CD4-positive, CD25-positive, alpha-beta regulatory T cell (primary cell): Measurements from ENCODE around the gene SELE. TPM values are rescaled to one million over a fixed set of nuclear protein-coding genes. Genes with fewer than 3 reads are reported as not detected.
"Not testable (repeated sequence)": the region's sequence is repeated elsewhere in the genome, so short reads cannot be mapped to it uniquely, and the experiment has no call there.

Experiments
- ATAC-seq, 2 donors: fragments of 150-1000 bp; cut with Tn5 transposase; one replicate each; pipeline ENCODE4 v1.10.0; 2021; ENCODE audit warnings: low read depth in 2 of 2, moderate number of reproducible peaks in 2 of 2, moderate library complexity in 1 of 2
- DNase-seq, 3 donors: peaks; one replicate each; pipeline versions ENCODE4 v3.0.0 to v3.0.0-alpha.2; 2012 to 2022; ENCODE audit warnings: mixed read lengths in 1 of 3
- H3K27ac ChIP-seq: one replicate; pipeline ENCODE4 v1.7.0; 2013; ENCODE audit warnings: mild to moderate bottlenecking, low read length; ENCODE audit not compliant: insufficient read depth, poor library complexity, severe bottlenecking
- H3K27me3 ChIP-seq: one replicate; pipeline ENCODE4 v1.7.0; 2013; ENCODE audit warnings: low read length; ENCODE audit not compliant: control insufficient read depth, insufficient read depth
- H3K36me3 ChIP-seq: one replicate; pipeline ENCODE4 v1.7.0; 2013; ENCODE audit warnings: mild to moderate bottlenecking, low read length, moderate library complexity; ENCODE audit not compliant: control insufficient read depth, insufficient read depth
- H3K4me1 ChIP-seq: 2 replicates; pipeline ENCODE4 v1.7.0; 2013; ENCODE audit warnings: mild to moderate bottlenecking, low read length; ENCODE audit not compliant: insufficient read depth, control insufficient read depth, poor library complexity, severe bottlenecking
- H3K4me3 ChIP-seq: one replicate; pipeline ENCODE4 v1.7.0; 2013; ENCODE audit warnings: low read depth, mild to moderate bottlenecking, low read length, moderate library complexity
- H3K9me3 ChIP-seq, 2 experiments: 1 replicate in 1 of 2; 2 replicates in 1 of 2; pipeline ENCODE4 v1.7.0; 2013; ENCODE audit warnings: low read length in 2 of 2, mild to moderate bottlenecking in 1 of 2, moderate library complexity in 1 of 2; ENCODE audit not compliant: control insufficient read depth in 2 of 2
- H3K27ac Mint-ChIP-seq, 3 donors: one replicate each; pipeline ENCODE4 v1.8.0; 2020 to 2022; ENCODE audit warnings: mild to moderate bottlenecking in 3 of 3, mixed read lengths in 3 of 3, moderate library complexity in 2 of 3
- H3K27me3 Mint-ChIP-seq: one replicate; pipeline ENCODE4 v1.8.0; 2022; ENCODE audit warnings: mild to moderate bottlenecking, mixed read lengths
- H3K36me3 Mint-ChIP-seq: one replicate; pipeline ENCODE4 v1.8.0; 2020; ENCODE audit warnings: mixed read lengths
- H3K4me1 Mint-ChIP-seq, 4 donors: one replicate each; pipeline ENCODE4 v1.8.0; 2020 to 2022; ENCODE audit warnings: mixed read lengths in 4 of 4, mild to moderate bottlenecking in 1 of 4
- H3K4me3 Mint-ChIP-seq, 4 donors: one replicate each; pipeline ENCODE4 v1.8.0; 2020 to 2022; ENCODE audit warnings: mild to moderate bottlenecking in 4 of 4, mixed read lengths in 4 of 4, moderate library complexity in 3 of 4
- H3K9me3 Mint-ChIP-seq, 7 donors: one replicate each; pipeline ENCODE4 v1.8.0; 2020 to 2022; ENCODE audit warnings: mixed read lengths in 7 of 7, mild to moderate bottlenecking in 3 of 7, moderate library complexity in 2 of 7
- polyA plus RNA-seq, 4 donors: library from polyadenylated mRNA; unstranded; fragments of 300-500 nt; fragmentation: Illumina TruSeq; gene quantifications; one replicate each; pipeline ENCODE4 v1.2.3, GENCODE V29; 2021
- total RNA-seq: library from RNA; stranded (reverse); gene quantifications from one replicate; pipeline ENCODE4 v1.2.3, GENCODE V29; 2022

The SELE gene
- total and polyA plus RNA-seq, 5 donors from 2014 or later: 0.06 to 0.09 TPM; not detected in 3

GRCh38 chr1:169722779-169723178, 11.1 kb downstream of the SELE start:
- no peak for ATAC-seq
- H3K36me3 Mint-ChIP-seq: no peaks in the 10 kb centered on the region
- H3K4me1 ChIP-seq: no peaks in the 10 kb centered on the region

GRCh38 chr1:169715100-169715499, 18.8 kb downstream of the SELE start:
- not testable (repeated sequence) for H3K4me1 Mint-ChIP-seq, H3K36me3 ChIP-seq, H3K27ac ChIP-seq, H3K9me3 ChIP-seq, ATAC-seq, H3K4me3 ChIP-seq, H3K36me3 Mint-ChIP-seq, H3K27me3 ChIP-seq, H3K4me1 ChIP-seq, H3K27me3 Mint-ChIP-seq, H3K4me3 Mint-ChIP-seq, DNase-seq, H3K27ac Mint-ChIP-seq
- H3K9me3 Mint-ChIP-seq: peaks cover 0 to 23% (median 14%) of the 10 kb centered on the region in 7 donors

More at GRCh38 chr1:169722779-169723178, 11.1 kb downstream of the SELE start:
- peaks cover 5% of the 10 kb centered on the region for H3K27me3 ChIP-seq
- H3K4me1 Mint-ChIP-seq: no peaks in the 10 kb centered on the region
- no peaks in the 10 kb centered on the region for H3K9me3 ChIP-seq
- H3K27ac Mint-ChIP-seq: no peak overlapping the region
- H3K27me3 Mint-ChIP-seq: peaks cover 8% of the 10 kb centered on the region
- H3K4me3 ChIP-seq: no peak overlapping the region
- peaks cover 0 to 5% (median 0%) of the 10 kb centered on the region in 7 donors for H3K9me3 Mint-ChIP-seq
- H3K36me3 ChIP-seq: no peaks in the 10 kb centered on the region
- H3K27ac ChIP-seq: no peak overlapping the region
- DNase-seq: no peak
- H3K4me3 Mint-ChIP-seq: no peak overlapping the region

- H3K27me3 Mint-ChIP-seq: not testable (repeated sequence)
These were observed 20.8 kb downstream of the SELE start for GRCh38 chr1:169713090-169713489.

GRCh38 chr1:169712309-169712631, 21.6 kb downstream of the SELE start:
- H3K27me3 Mint-ChIP-seq: peaks cover 4% of the 10 kb centered on the region
- ATAC-seq (no peak), DNase-seq (no peak)
- Histone ChIP-seq H3K4me1 (peaks cover 26% of the 10 kb centered on the region), H3K27me3 (no peaks in the 10 kb centered on the region), H3K27ac (peak overlapping the region; percentile 88), H3K9me3 (peaks cover 4 to 5% of the 10 kb centered on the region in 2 experiments), H3K36me3 (peaks cover 6% of the 10 kb centered on the region), H3K4me3 (peak overlapping the region; percentile 99)
- H3K4me3 Mint-ChIP-seq: peak overlapping the region in 3 of 4 donors; percentile 92 to 99 (median 96)
- peak overlapping the region in 2 of 3 donors; percentile 81 to 86 for H3K27ac Mint-ChIP-seq
- H3K36me3 Mint-ChIP-seq: peaks cover 20% of the 10 kb centered on the region
- peaks cover 0 to 23% (median 9%) of the 10 kb centered on the region in 7 donors for H3K9me3 Mint-ChIP-seq
- H3K4me1 Mint-ChIP-seq: peaks cover 0 to 14% (median 8%) of the 10 kb centered on the region in 4 donors

More at GRCh38 chr1:169713090-169713489, 20.8 kb downstream of the SELE start:
- H3K4me3 ChIP-seq, H3K27ac ChIP-seq, DNase-seq, H3K9me3 ChIP-seq, H3K27me3 ChIP-seq, H3K27ac Mint-ChIP-seq, H3K36me3 ChIP-seq, ATAC-seq: not testable (repeated sequence)
- Mint-ChIP-seq H3K4me1 (peaks cover 0 to 13% (median 8%) of the 10 kb centered on the region in 4 donors), H3K9me3 (peaks cover 0 to 23% (median 9%) of the 10 kb centered on the region in 7 donors), H3K4me3 (peak overlapping the region in 1 of 4 donors; percentile 99), H3K36me3 (peaks cover 15% of the 10 kb centered on the region)
- peaks cover 19% of the 10 kb centered on the region for H3K4me1 ChIP-seq

- Mint-ChIP-seq H3K9me3 (peaks cover 0 to 23% (median 9%) of the 10 kb centered on the region in 7 donors), H3K27ac (peak within 1 kb of the TSS; percentile 81 to 95 (median 92)), H3K27me3 (peaks cover 4% of the 10 kb centered on the region), H3K4me3 (peak within 1 kb of the TSS; percentile 92 to 99 (median 95)), H3K4me1 (peaks cover 0 to 20% (median 13%) of the 10 kb centered on the region in 4 donors), H3K36me3 (peaks cover 26% of the 10 kb centered on the region)
- peak; percentile 77 to 79 for ATAC-seq
- peak within 1 kb of the TSS; percentile 99 for H3K4me3 ChIP-seq
- H3K9me3 ChIP-seq: peaks cover 3 to 4% of the 10 kb centered on the region in 2 experiments
- peak within 1 kb of the TSS; percentile 88 for H3K27ac ChIP-seq
- peak; percentile 62 to 93 (median 79) for DNase-seq
- H3K36me3 ChIP-seq: peaks cover 12% of the 10 kb centered on the region
- H3K27me3 ChIP-seq: no peaks in the 10 kb centered on the region
- peaks cover 31% of the 10 kb centered on the region for H3K4me1 ChIP-seq
These were observed 22.2 kb downstream of the SELE start, which contains the start of gene SELL for GRCh38 chr1:169711469-169712308. SELL (minus strand) TSS chr1:169711620; CDS start chr1:169711498, 122 bp downstream.

GRCh38 chr1:169708647-169709046, 25.2 kb downstream of the SELE start:
- ATAC-seq (peak; percentile 33 to 35), DNase-seq (peak in 1 of 3 donors; percentile 59)
- no peaks in the 10 kb centered on the region for H3K27me3 Mint-ChIP-seq
- Histone ChIP-seq H3K27ac (peak overlapping the region; percentile 88), H3K27me3 (no peaks in the 10 kb centered on the region), H3K9me3 (peaks cover 3 to 4% of the 10 kb centered on the region in 2 experiments), H3K4me1 (peaks cover 62% of the 10 kb centered on the region), H3K36me3 (peaks cover 43% of the 10 kb centered on the region), H3K4me3 (peak overlapping the region; percentile 99)
- peak overlapping the region; percentile 92 to 99 (median 95) for H3K4me3 Mint-ChIP-seq
- H3K27ac Mint-ChIP-seq: peak overlapping the region; percentile 92 to 99 (median 94)
- H3K9me3 Mint-ChIP-seq: peaks cover 0 to 12% (median 3%) of the 10 kb centered on the region in 7 donors
- H3K4me1 Mint-ChIP-seq: peaks cover 27 to 50% (median 43%) of the 10 kb centered on the region in 4 donors
- peaks cover 56% of the 10 kb centered on the region for H3K36me3 Mint-ChIP-seq

GRCh38 chr1:169707912-169708604, 25.8 kb downstream of the SELE start:
- peak overlapping the region; percentile 99 for H3K4me3 ChIP-seq
- Mint-ChIP-seq H3K27me3 (no peaks in the 10 kb centered on the region), H3K4me3 (peak overlapping the region; percentile 92 to 99 (median 95)), H3K9me3 (peaks cover 0 to 6% (median 2%) of the 10 kb centered on the region in 7 donors), H3K36me3 (peaks cover 62% of the 10 kb centered on the region), H3K27ac (peak overlapping the region; percentile 92 to 99 (median 94)), H3K4me1 (peaks cover 28 to 56% (median 49%) of the 10 kb centered on the region in 4 donors)
- H3K27me3 ChIP-seq: no peaks in the 10 kb centered on the region
- ATAC-seq: peak; percentile 29 to 36
- peaks cover 68% of the 10 kb centered on the region for H3K4me1 ChIP-seq
- H3K9me3 ChIP-seq: peaks cover 1 to 3% of the 10 kb centered on the region in 2 experiments
- H3K27ac ChIP-seq: peak overlapping the region; percentile 88
- H3K36me3 ChIP-seq: peaks cover 48% of the 10 kb centered on the region
- DNase-seq: peak in 2 of 3 donors; percentile 48 to 58
